Cardiac fibroblast (primary cell): Measurements from ENCODE around the gene MCTS1.
"Not testable (repeated sequence)": the region's sequence is repeated elsewhere in the genome, so short reads cannot be mapped to it uniquely, and the experiment has no call there.

Source experiments
- DNase-seq, 2 donors: peaks; one replicate each; pipeline versions ENCODE4 v3.0.0 to v3.0.0-alpha.2; 2010; ENCODE audit warnings: low read depth in 2 of 2
- H3K4me3 ChIP-seq, 2 donors: replicated peaks in 1 of 2; 1 replicate in 1 of 2; 2 replicates in 1 of 2; pipeline ENCODE4 v1.5.1; 2011; ENCODE audit warnings: low read depth in 2 of 2, low read length in 2 of 2, mild to moderate bottlenecking in 2 of 2, moderate library complexity in 1 of 2
- CTCF ChIP-seq: IDR thresholded peaks from one replicate; pipeline ENCODE4 v1.5.1; 2011; ENCODE audit warnings: low read depth, mild to moderate bottlenecking, low read length, inconsistent platforms

MCTS1 gene

GRCh38 chrX:120562569-120562926, 41.4 kb upstream of the MCTS1 start:
- peak in 1 of 2 donors; percentile 16 for DNase-seq
- no peak overlapping the region for H3K4me3 ChIP-seq
- TF ChIP-seq CTCF = no peak

- H3K4me3 ChIP-seq = no peak overlapping the region
- TF ChIP-seq CTCF = no peak
- no peak for DNase-seq
These were observed 39.0 kb upstream of the MCTS1 start for GRCh38 chrX:120564925-120565324.

- no peak for TF ChIP-seq CTCF
- H3K4me3 ChIP-seq = no peak overlapping the region
- no peak for DNase-seq
These were observed 37.1 kb upstream of the MCTS1 start for GRCh38 chrX:120566817-120567216.

- no peak for DNase-seq
- no peak for TF ChIP-seq CTCF
- H3K4me3 ChIP-seq = no peak overlapping the region
These were observed 35.9 kb upstream of the MCTS1 start for GRCh38 chrX:120568035-120568434.

GRCh38 chrX:120568609-120569008, 35.3 kb upstream of the MCTS1 start:
- H3K4me3 ChIP-seq = no peak overlapping the region
- TF ChIP-seq CTCF = no peak
- DNase-seq = no peak

- H3K4me3 ChIP-seq = no peak overlapping the region
- no peak for DNase-seq
- no peak for TF ChIP-seq CTCF
These were observed 33.8 kb upstream of the MCTS1 start for GRCh38 chrX:120570011-120570600.

GRCh38 chrX:120573806-120574205, 30.1 kb upstream of the MCTS1 start:
- not testable (repeated sequence) for H3K4me3 ChIP-seq, DNase-seq
